ENCODE results near the gene SIGLEC7.

The SIGLEC7 gene

DNA sequence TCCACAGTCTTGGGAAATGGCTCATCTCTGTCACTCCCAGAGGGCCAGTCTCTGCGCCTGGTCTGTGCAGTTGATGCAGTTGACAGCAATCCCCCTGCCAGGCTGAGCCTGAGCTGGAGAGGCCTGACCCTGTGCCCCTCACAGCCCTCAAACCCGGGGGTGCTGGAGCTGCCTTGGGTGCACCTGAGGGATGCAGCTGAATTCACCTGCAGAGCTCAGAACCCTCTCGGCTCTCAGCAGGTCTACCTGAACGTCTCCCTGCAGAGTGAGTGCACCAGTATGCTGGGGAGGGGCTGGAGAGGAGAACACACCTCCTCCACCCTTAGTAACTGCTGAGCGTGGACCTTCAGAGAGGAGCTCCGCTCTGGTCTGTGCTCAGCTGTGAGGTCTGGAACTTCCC is 15.1 kb upstream of the SIGLEC7 start:
- Histone ChIP-seq H3K4me3 (replicated peaks; ENCODE audit: low read depth, low read length) (no peak overlapping the region), H3K36me3 (ENCODE audit: control insufficient read depth, insufficient read depth, low read length) (no peaks in the 10 kb centered on the region), H3K27me3 (replicated peaks; ENCODE audit: control insufficient read depth, insufficient read depth, low read length) (peaks cover 4% of the 10 kb centered on the region; the same call in 1 of the 2 replicates)
- no peak for DNase-seq (ENCODE audit: extremely low read depth, insufficient read length)
- TF ChIP-seq, protein P1, sequence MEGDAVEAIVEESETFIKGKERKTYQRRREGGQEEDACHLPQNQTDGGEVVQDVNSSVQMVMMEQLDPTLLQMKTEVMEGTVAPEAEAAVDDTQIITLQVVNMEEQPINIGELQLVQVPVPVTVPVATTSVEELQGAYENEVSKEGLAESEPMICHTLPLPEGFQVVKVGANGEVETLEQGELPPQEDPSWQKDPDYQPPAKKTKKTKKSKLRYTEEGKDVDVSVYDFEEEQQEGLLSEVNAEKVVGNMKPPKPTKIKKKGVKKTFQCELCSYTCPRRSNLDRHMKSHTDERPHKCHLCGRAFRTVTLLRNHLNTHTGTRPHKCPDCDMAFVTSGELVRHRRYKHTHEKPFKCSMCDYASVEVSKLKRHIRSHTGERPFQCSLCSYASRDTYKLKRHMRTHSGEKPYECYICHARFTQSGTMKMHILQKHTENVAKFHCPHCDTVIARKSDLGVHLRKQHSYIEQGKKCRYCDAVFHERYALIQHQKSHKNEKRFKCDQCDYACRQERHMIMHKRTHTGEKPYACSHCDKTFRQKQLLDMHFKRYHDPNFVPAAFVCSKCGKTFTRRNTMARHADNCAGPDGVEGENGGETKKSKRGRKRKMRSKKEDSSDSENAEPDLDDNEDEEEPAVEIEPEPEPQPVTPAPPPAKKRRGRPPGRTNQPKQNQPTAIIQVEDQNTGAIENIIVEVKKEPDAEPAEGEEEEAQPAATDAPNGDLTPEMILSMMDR (IDR thresholded peaks at IDR 0.05; ENCODE audit: insufficient read depth, low read length, poor library complexity, severe bottlenecking), result no peak

DNA sequence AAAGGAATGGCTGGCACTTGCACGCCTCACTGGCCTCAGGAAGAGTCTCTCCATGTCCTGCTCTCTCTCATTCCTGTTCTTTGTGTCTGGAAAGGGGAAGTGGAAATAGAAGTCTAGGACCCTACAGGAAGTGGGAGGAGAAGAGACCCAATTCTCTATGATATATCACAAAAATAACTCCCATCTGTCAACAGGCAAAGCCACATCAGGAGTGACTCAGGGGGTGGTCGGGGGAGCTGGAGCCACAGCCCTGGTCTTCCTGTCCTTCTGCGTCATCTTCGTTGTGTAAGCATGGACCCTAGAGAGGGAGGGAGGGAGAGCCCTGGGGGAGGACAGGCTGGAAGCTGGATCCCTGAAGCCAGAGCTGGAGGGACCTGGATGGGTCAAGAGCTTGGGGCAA is 14.3 kb upstream of the SIGLEC7 start:
- Histone ChIP-seq H3K4me3 (replicated peaks; ENCODE audit: low read depth, low read length) (no peak overlapping the region), H3K36me3 (ENCODE audit: control insufficient read depth, insufficient read depth, low read length) (no peaks in the 10 kb centered on the region), H3K27me3 (replicated peaks; ENCODE audit: control insufficient read depth, insufficient read depth, low read length) (peaks cover 4% of the 10 kb centered on the region; the same call in 1 of the 2 replicates)
- no peak for DNase-seq (ENCODE audit: extremely low read depth, insufficient read length)
- TF ChIP-seq, protein P1 (IDR thresholded peaks at IDR 0.05; ENCODE audit: insufficient read depth, low read length, poor library complexity, severe bottlenecking), result no peak

DNA sequence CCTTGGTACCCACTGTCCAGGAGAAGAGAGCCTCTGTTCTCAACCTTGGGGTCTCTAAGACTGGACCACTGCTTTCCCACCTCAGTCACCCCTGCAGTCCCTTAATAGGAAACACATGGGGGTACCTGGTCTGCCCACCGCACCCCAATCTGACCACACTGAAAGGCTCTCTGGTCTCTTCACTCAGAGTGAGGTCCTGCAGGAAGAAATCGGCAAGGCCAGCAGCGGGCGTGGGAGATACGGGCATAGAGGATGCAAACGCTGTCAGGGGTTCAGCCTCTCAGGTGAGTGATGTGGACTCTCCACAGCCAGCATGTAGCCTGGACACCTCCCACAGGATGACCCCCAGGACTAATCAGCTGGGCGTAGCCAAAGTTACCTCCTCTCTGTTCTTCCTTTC is 13.9 kb upstream of the SIGLEC7 start:
- Histone ChIP-seq H3K4me3 (replicated peaks; ENCODE audit: low read depth, low read length) (no peak overlapping the region), H3K27me3 (replicated peaks; ENCODE audit: control insufficient read depth, insufficient read depth, low read length) (peaks cover 4% of the 10 kb centered on the region; the same call in 1 of the 2 replicates), H3K36me3 (ENCODE audit: control insufficient read depth, insufficient read depth, low read length) (no peaks in the 10 kb centered on the region)
- TF ChIP-seq, protein P1 (IDR thresholded peaks at IDR 0.05; ENCODE audit: insufficient read depth, low read length, poor library complexity, severe bottlenecking), result no peak
- no peak for DNase-seq (ENCODE audit: extremely low read depth, insufficient read length)

DNA sequence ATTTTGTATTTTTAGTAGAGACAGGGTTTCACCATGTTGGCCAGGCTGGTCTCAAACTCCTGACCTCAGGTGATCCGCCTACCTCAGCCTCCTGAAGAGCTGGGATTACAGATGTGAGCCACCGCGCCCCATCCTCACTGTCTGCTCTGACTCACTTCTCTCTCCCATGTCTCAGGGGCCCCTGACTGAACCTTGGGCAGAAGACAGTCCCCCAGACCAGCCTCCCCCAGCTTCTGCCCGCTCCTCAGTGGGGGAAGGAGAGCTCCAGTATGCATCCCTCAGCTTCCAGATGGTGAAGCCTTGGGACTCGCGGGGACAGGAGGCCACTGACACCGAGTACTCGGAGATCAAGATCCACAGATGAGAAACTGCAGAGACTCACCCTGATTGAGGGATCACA is 12.4 kb upstream of the SIGLEC7 start:
- no peak for DNase-seq (ENCODE audit: extremely low read depth, insufficient read length)
- Histone ChIP-seq H3K36me3 (ENCODE audit: control insufficient read depth, insufficient read depth, low read length) (no peaks in the 10 kb centered on the region), H3K27me3 (replicated peaks; ENCODE audit: control insufficient read depth, insufficient read depth, low read length) (peaks cover 4% of the 10 kb centered on the region; the same call in 1 of the 2 replicates), H3K4me3 (replicated peaks; ENCODE audit: low read depth, low read length) (no peak overlapping the region)
- TF ChIP-seq, protein P1 (IDR thresholded peaks at IDR 0.05; ENCODE audit: insufficient read depth, low read length, poor library complexity, severe bottlenecking), result no peak

DNA sequence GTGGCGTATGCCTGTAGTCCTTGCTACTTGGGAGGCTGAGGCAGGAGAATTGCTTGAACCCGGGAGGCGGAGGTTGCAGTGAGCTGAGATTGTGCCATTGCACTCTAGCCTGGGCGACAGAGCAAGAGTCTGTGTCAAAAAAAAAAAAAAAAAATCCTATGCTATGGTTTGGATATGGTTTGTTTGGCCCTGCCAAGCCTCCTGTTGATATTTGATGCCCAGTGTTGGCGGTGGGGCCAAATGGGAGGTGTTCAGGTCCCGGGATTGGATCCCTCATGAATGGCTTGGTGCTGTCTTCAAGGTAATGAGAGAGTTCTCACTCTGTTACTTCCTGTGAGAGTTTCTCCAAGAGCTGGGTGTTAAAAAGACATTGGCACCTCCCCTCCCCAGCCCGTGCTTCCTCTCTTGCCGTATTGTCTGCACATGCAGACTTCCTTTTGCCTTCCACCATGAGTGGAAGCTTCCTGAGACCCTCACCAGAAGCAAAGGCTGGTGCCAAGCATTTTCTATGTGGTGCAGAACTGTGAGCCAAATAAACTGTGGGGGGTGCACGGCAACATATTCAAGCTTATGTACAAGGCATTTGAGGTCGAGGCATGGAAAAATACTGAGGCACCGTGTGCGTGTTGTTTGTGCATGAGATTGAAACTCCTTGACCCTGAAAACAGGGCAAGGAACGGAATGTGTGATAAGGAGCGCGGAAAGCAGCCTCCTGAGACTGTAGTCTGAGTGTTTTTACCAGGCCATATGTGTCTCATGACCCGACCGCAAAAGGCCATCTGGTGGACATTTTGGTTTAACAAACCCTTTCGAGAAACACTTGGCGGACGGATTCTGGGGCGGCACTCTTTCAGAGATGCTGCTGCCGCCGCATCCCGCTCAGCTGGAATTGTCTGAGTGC is 10.1 kb upstream of the SIGLEC7 start:
- TF ChIP-seq, protein P1 (IDR thresholded peaks at IDR 0.05; ENCODE audit: insufficient read depth, low read length, poor library complexity, severe bottlenecking), result no peak
- no peak for DNase-seq (ENCODE audit: extremely low read depth, insufficient read length)
- H3K36me3 ChIP-seq (ENCODE audit: control insufficient read depth, insufficient read depth, low read length), result no peaks in the 10 kb centered on the region
- H3K27me3 ChIP-seq (replicated peaks; ENCODE audit: control insufficient read depth, insufficient read depth, low read length), result peaks cover 4% of the 10 kb centered on the region; the same call in 1 of the 2 replicates
- H3K4me3 ChIP-seq (replicated peaks; ENCODE audit: low read depth, low read length), result no peak overlapping the region
